ENCODE results near the gene TMEM11. TPM values are rescaled to one million over a fixed set of nuclear protein-coding genes. Genes with fewer than 3 reads are reported as not detected.
A peak's percentile ranks its signal among the peaks of the same experiment; 100 is the strongest.

Gene TMEM11
- total and polyA plus RNA-seq, 4 experiments from 2014 or later, result 18.6 to 38.6 (median 28.7) TPM

DNA sequence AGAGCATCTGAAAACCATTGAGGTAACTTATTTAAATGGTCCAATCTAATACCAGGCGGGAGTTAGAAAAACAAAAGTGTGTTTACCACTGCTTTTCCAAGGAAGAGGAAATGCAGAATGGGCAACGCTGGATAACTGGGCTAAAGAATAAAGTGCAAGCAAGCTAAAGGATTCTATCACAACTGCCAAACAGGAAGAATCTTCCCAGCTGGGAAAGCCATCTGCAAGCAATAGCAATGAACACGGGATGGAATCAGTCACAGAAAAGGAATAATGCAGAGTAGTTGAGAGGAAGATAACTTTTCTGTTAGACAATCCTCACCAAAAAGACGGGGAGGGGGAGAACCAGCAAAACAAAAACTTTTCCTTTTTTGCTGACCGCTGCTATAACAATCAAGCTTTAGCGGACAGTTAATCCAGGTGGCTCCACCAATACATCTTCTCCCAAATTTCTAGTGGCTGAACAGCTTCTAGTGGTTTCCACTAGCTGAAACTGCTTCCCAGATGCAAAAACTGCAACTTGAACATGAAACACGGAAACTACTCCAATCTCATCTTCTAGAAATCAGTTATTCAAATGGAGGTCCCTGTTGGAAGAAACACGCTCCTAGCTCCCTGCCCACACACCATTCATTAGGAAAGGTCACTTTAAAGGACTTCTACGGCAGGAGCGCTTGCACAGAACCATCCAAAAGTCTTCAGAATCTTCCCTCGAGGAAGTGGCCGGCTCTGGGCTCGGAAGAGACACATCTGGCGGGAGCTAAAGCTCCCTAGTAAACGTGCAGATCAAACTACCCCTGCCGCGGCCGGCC lies 929 bp downstream of the TMEM11 start:
- Histone ChIP-seq H3K4me1 (ENCODE audit: insufficient read depth, low read length) (peaks cover 39% of the 10 kb centered on the region), H3K9me3 (ENCODE audit: control insufficient read depth in 1 of 2, low read length in 2 of 2) (no peaks in the 10 kb centered on the region), H3K27ac (ENCODE audit: low read depth, low read length) (peak overlapping the region; percentile 92), H3K27me3 (ENCODE audit: insufficient read depth, low read length) (no peaks in the 10 kb centered on the region), H3K36me3 (ENCODE audit: insufficient read depth, low read length) (peaks cover 16% of the 10 kb centered on the region), H3K4me3 (ENCODE audit: low read length in 2 of 2) (peak overlapping the region; percentile 64 to 94)
- CTCF ChIA-PET (ENCODE audit: partially characterized antibody), result interaction anchor here (1.0 to 4.0 kb wide), 9 partner anchors 13 to 244 kb away, joined by 3 to 24 read pairs (median 4); no protein-coding TSS in a partner anchor
- DNase-seq, result no peak
- Mint-ChIP-seq H3K27ac (peak overlapping the region; percentile 47 to 96 (median 91)), H3K36me3 (peaks cover 4 to 32% of the 10 kb centered on the region in 2 donors), H3K9me3 (no peaks in the 10 kb centered on the region), H3K4me3 (peak overlapping the region; percentile 89 to 97 (median 92)), H3K27me3 (no peaks in the 10 kb centered on the region), H3K4me1 (peaks cover 30 to 67% (median 50%) of the 10 kb centered on the region in 4 donors)
- POLR2A ChIA-PET (ENCODE audit: partially characterized antibody), result interaction anchor here (0.9 to 4.0 kb wide), 9 partner anchors 12 to 169 kb away, joined by 3 to 18 read pairs (median 11); partner anchors contain the start of genes DHRS7B, NATD1 and USP22
- intact Hi-C loops (cut with micrococcal nuclease), result no loop called here

DNA sequence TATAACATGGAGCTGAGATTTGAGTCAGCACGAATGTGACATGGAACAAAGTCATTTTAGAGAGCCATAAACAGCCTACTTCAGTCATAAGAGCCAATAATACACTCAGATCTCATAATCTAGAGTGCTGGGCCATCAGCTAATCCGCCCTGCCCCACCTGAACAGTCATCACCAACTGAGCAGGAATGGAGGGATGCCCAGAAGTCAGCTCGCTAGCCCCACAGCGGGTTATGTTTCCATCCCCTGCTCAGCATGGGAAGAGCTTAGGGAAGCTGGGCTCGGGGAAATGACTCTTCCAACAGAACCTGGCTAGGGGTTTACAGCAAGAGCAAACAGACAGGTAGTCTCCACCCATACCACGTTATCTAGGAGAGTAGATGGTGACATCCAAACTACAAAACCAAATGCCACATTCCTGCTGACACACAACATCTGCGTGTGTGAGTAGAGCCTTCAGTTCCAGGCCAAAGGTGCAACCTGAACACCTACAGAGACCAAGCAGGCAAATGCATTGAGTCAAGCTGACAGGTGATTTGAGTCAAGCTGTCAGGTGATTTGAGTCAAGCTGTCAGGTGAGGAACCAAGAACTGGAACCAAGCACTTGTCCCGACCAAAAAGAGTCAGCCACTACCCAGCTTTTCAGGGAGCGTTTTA lies 2.0 kb downstream of the TMEM11 start:
- peak overlapping the region; percentile 10 to 84 (median 75) for H3K27ac Mint-ChIP-seq
- peaks cover 39% of the 10 kb centered on the region for H3K4me1 ChIP-seq (ENCODE audit: insufficient read depth, low read length)
- peak overlapping the region; percentile 89 to 97 (median 92) for H3K4me3 Mint-ChIP-seq
- no peaks in the 10 kb centered on the region for H3K9me3 Mint-ChIP-seq
- H3K27me3 Mint-ChIP-seq, result no peaks in the 10 kb centered on the region
- H3K36me3 Mint-ChIP-seq, result peaks cover 4 to 32% of the 10 kb centered on the region in 2 donors
- no peak for DNase-seq
- intact Hi-C loops (cut with micrococcal nuclease), result no loop called here
- POLR2A ChIA-PET (ENCODE audit: partially characterized antibody), result interaction anchor here (3.0 to 4.0 kb wide), 3 partner anchors 40 to 168 kb away, joined by 17 to 18 read pairs (median 17); partner anchors contain the start of genes NATD1 and USP22
- H3K4me3 ChIP-seq (ENCODE audit: low read length in 2 of 2), result no peak overlapping the region
- peaks cover 16% of the 10 kb centered on the region for H3K36me3 ChIP-seq (ENCODE audit: insufficient read depth, low read length)
- H3K4me1 Mint-ChIP-seq, result peaks cover 30 to 72% (median 47%) of the 10 kb centered on the region in 4 donors
- H3K27me3 ChIP-seq (ENCODE audit: insufficient read depth, low read length), result no peaks in the 10 kb centered on the region
- H3K9me3 ChIP-seq (ENCODE audit: control insufficient read depth in 1 of 2, low read length in 2 of 2), result no peaks in the 10 kb centered on the region
- no peak overlapping the region for H3K27ac ChIP-seq (ENCODE audit: low read depth, low read length)
- CTCF ChIA-PET (ENCODE audit: partially characterized antibody), result interaction anchor here (1.3 to 4.0 kb wide), 4 partner anchors 65 to 93 kb away, joined by 4 to 24 read pairs (median 5); no protein-coding TSS in a partner anchor

DNA sequence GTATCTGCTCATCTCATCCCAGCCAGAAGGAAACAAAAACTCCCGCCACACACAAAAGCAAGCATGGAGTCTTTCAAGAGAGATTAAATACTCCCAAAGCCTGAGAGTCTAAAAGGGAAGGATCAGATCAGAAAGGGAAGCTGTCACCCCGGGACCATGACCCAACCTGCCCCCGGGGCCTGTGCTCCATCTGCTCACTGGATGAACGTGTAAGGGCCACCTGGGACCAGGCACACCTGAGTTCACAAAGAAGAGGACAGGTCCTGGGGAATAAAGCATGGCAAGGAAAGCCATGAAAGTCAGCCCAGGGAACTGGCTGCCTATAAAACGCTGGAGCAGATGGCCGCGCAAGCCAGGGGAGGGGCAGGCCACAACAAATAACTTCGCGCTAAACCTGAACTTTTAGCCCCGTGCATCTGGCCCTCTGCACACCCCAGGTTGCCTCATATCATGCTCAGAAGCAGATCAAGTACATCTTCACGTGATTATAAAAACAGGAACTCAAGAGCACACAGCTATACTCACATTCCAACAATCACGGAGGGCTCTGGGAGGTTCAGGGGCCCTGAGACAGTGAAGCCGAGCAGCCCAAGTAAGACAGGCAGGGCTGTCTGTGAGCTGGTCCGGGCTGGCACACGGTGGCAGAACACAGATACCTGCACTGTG lies 3.4 kb downstream of the TMEM11 start:
- peaks cover 39% of the 10 kb centered on the region for H3K4me1 ChIP-seq (ENCODE audit: insufficient read depth, low read length)
- no peaks in the 10 kb centered on the region for H3K27me3 ChIP-seq (ENCODE audit: insufficient read depth, low read length)
- no peak overlapping the region for H3K4me3 ChIP-seq (ENCODE audit: low read length in 2 of 2)
- Mint-ChIP-seq H3K9me3 (no peaks in the 10 kb centered on the region), H3K27me3 (no peaks in the 10 kb centered on the region), H3K27ac (peak overlapping the region in 4 of 7 donors; percentile 48 to 70 (median 52)), H3K4me3 (peak overlapping the region in 3 of 8 donors; percentile 20 to 44 (median 21)), H3K36me3 (peaks cover 4 to 36% of the 10 kb centered on the region in 2 donors), H3K4me1 (peaks cover 32 to 73% (median 47%) of the 10 kb centered on the region in 4 donors)
- intact Hi-C loops (cut with micrococcal nuclease), result no loop called here
- no peaks in the 10 kb centered on the region for H3K9me3 ChIP-seq (ENCODE audit: control insufficient read depth in 1 of 2, low read length in 2 of 2)
- H3K27ac ChIP-seq (ENCODE audit: low read depth, low read length), result no peak overlapping the region
- H3K36me3 ChIP-seq (ENCODE audit: insufficient read depth, low read length), result peaks cover 16% of the 10 kb centered on the region
- DNase-seq, result no peak
- ChIA-PET POLR2A (ENCODE audit: partially characterized antibody) (no interaction called here), CTCF (ENCODE audit: partially characterized antibody) (interaction anchor here (1.0 to 4.0 kb wide), 3 partner anchors 10 to 92 kb away, joined by 3 to 24 read pairs (median 5); no protein-coding TSS in a partner anchor)

DNA sequence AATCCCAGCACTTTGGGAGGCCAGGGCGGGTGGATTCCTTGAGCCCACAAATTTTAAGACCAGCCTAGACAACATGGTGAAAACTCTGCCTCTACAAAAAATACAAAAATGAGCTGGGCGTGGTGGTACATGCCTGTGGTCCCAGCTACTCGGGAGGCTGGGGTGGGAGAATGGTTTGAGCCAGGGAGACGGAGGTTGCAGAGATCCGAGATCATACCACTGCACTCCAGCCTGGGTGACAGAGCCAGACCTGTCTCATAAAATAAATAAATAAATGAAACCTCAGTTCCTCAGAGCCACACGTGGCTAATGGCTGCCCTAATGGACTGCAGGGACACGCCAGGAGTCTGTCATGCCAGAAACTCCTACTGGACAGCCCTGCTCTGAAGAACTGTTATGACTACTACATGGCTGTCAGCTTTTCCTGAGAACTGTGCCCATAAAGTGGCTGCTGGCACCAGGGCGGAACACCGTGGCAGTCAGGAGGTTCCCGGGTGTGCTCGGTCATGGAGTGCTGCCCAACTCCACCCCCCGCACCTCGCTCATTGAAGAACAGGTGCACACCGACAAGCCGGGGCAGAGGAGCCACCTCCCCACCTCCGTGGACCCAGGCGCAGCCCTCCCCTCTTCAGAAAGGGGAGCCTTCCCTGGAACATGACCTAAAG lies 4.3 kb downstream of the TMEM11 start:
- intact Hi-C loops (cut with micrococcal nuclease), result no loop called here
- H3K4me1 ChIP-seq (ENCODE audit: insufficient read depth, low read length), result peaks cover 39% of the 10 kb centered on the region
- peaks cover 16% of the 10 kb centered on the region for H3K36me3 ChIP-seq (ENCODE audit: insufficient read depth, low read length)
- no peaks in the 10 kb centered on the region for H3K27me3 Mint-ChIP-seq
- H3K9me3 Mint-ChIP-seq, result no peaks in the 10 kb centered on the region
- DNase-seq, result no peak
- H3K27ac Mint-ChIP-seq, result no peak overlapping the region
- CTCF ChIA-PET (ENCODE audit: partially characterized antibody), result no interaction called here
- no peak overlapping the region for H3K4me3 ChIP-seq (ENCODE audit: low read length in 2 of 2)
- H3K27me3 ChIP-seq (ENCODE audit: insufficient read depth, low read length), result no peaks in the 10 kb centered on the region
- POLR2A ChIA-PET (ENCODE audit: partially characterized antibody), result no interaction called here
- H3K4me1 Mint-ChIP-seq, result peaks cover 33 to 73% (median 47%) of the 10 kb centered on the region in 4 donors
- peak overlapping the region in 1 of 8 donors; percentile 20 for H3K4me3 Mint-ChIP-seq
- H3K36me3 Mint-ChIP-seq, result peaks cover 4 to 35% of the 10 kb centered on the region in 2 donors
- no peaks in the 10 kb centered on the region for H3K9me3 ChIP-seq (ENCODE audit: control insufficient read depth in 1 of 2, low read length in 2 of 2)
- no peak overlapping the region for H3K27ac ChIP-seq (ENCODE audit: low read depth, low read length)

DNA sequence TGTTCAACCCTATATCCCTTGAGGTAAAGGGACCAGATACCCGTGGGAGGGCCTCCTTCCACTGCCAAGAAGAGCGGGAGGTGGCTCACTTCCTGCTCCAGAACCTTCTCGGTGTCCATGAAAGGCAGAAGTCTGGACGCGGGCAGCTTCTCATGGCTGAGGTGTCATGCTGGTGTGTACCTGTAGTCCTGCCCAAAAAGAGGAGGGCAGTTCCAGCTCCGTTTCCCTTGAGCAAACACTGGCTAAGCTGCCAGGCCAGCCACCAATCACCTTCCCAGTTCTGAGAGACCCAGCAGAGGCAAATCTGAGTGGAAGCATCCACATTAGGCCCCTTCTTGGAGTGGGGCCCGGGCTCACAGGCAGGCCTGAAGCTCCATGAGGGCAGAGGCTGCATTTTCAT lies 5.6 kb downstream of the TMEM11 start:
- peaks cover 36 to 75% (median 48%) of the 10 kb centered on the region in 4 donors for H3K4me1 Mint-ChIP-seq
- no peak overlapping the region for H3K4me3 ChIP-seq (ENCODE audit: low read length in 2 of 2)
- no peak overlapping the region for H3K4me3 Mint-ChIP-seq
- no peaks in the 10 kb centered on the region for H3K9me3 Mint-ChIP-seq
- H3K27me3 Mint-ChIP-seq, result no peaks in the 10 kb centered on the region
- ChIA-PET POLR2A (ENCODE audit: partially characterized antibody) (no interaction called here), CTCF (ENCODE audit: partially characterized antibody) (no interaction called here)
- H3K27ac Mint-ChIP-seq, result peak overlapping the region in 3 of 7 donors; percentile 22 to 41 (median 22)
- no peak for DNase-seq
- peaks cover 16% of the 10 kb centered on the region for H3K36me3 ChIP-seq (ENCODE audit: insufficient read depth, low read length)
- peaks cover 4 to 32% of the 10 kb centered on the region in 2 donors for H3K36me3 Mint-ChIP-seq
- no peak overlapping the region for H3K27ac ChIP-seq (ENCODE audit: low read depth, low read length)
- no peaks in the 10 kb centered on the region for H3K27me3 ChIP-seq (ENCODE audit: insufficient read depth, low read length)
- intact Hi-C loops (cut with micrococcal nuclease), result no loop called here
- peaks cover 40% of the 10 kb centered on the region for H3K4me1 ChIP-seq (ENCODE audit: insufficient read depth, low read length)
- no peaks in the 10 kb centered on the region for H3K9me3 ChIP-seq (ENCODE audit: control insufficient read depth in 1 of 2, low read length in 2 of 2)

DNA sequence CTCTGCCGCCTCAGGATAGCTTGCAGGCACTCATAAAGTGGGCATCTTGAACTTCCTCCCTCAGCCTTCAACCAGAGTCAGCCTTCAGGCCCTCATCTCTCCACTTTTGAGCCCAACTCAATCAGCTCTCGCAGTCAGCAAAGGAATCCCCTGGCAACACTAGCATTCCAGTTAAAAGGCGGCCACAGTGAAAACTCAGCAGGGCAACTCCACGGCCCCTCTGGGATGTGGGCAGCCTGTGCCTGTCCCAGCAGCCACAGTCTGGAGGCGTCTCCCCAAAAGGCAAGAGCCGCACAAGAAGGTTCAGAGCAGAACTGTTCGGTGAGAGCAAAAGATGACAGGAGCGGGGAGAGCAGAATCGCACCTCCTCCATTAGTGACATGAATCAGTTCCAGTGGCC lies 9.0 kb downstream of the TMEM11 start:
- Mint-ChIP-seq H3K4me1 (peaks cover 22 to 55% (median 32%) of the 10 kb centered on the region in 4 donors), H3K4me3 (no peak overlapping the region), H3K27ac (peak overlapping the region in 4 of 7 donors; percentile 12 to 44 (median 30)), H3K9me3 (no peaks in the 10 kb centered on the region), H3K27me3 (no peaks in the 10 kb centered on the region), H3K36me3 (peaks cover 0 to 25% of the 10 kb centered on the region in 2 donors)
- no peak overlapping the region for H3K4me3 ChIP-seq (ENCODE audit: low read length in 2 of 2)
- H3K4me1 ChIP-seq (ENCODE audit: insufficient read depth, low read length), result peaks cover 16% of the 10 kb centered on the region
- H3K9me3 ChIP-seq (ENCODE audit: control insufficient read depth in 1 of 2, low read length in 2 of 2), result no peaks in the 10 kb centered on the region
- no peak for DNase-seq
- no peaks in the 10 kb centered on the region for H3K27me3 ChIP-seq (ENCODE audit: insufficient read depth, low read length)
- CTCF ChIA-PET (ENCODE audit: partially characterized antibody), result interaction anchor here (1.5 kb wide), 1 partner anchor 83 kb away, joined by 3 read pairs; no protein-coding TSS in a partner anchor
- no peak overlapping the region for H3K27ac ChIP-seq (ENCODE audit: low read depth, low read length)
- POLR2A ChIA-PET (ENCODE audit: partially characterized antibody), result no interaction called here
- H3K36me3 ChIP-seq (ENCODE audit: insufficient read depth, low read length), result peaks cover 6% of the 10 kb centered on the region
- intact Hi-C loops (cut with micrococcal nuclease), result no loop called here
